MCF 10A (cell line): ENCODE data around the gene CLVS2. TPM values are rescaled to one million over a fixed set of nuclear protein-coding genes. Genes with fewer than 3 reads are reported as not detected.

Source experiments
- BruUV-seq: library from RNA; stranded (reverse); fragments of 400-500 nt; replicated peaks from 2 replicates; lab custom pipeline; 2021; lab: Mats Ljungman, UMichigan
- CTCF ChIA-PET: fragments of 300-600 bp; sonication (Branson Sonifier 250); formaldehyde crosslinking; extraction: SDS; loops from one replicate; lab custom pipeline; 2021; ENCODE audit warnings: antibody characterized with exemption, inconsistent platforms; lab: Yijun Ruan, JAX
- POLR2A ChIA-PET: fragments of 300-600, 350-650 bp; sonication (Branson Sonifier 250); formaldehyde crosslinking; extraction: SDS; loops from one replicate; lab custom pipeline; 2020; ENCODE audit warnings: antibody characterized with exemption, inconsistent platforms; lab: Yijun Ruan, JAX
- DNase-seq: peaks from one replicate; pipeline ENCODE4 v3.0.0-alpha.2; 2018; ENCODE audit not compliant: unreplicated experiment
- H3K27ac Mint-ChIP-seq: one replicate; pipeline ENCODE4 v1.8.0; 2022; ENCODE audit warnings: mild to moderate bottlenecking, low read depth, mixed read lengths; ENCODE audit not compliant: unreplicated experiment
- H3K27me3 Mint-ChIP-seq: one replicate; pipeline ENCODE4 v1.8.0; 2022; ENCODE audit warnings: mixed read lengths; ENCODE audit not compliant: insufficient read depth, unreplicated experiment
- H3K36me3 Mint-ChIP-seq: one replicate; pipeline ENCODE4 v1.8.0; 2022; ENCODE audit warnings: mild to moderate bottlenecking, moderate library complexity, mixed read lengths; ENCODE audit not compliant: insufficient read depth, unreplicated experiment
- H3K4me1 Mint-ChIP-seq: one replicate; pipeline ENCODE4 v1.8.0; 2022; ENCODE audit warnings: mixed read lengths; ENCODE audit not compliant: insufficient read depth, unreplicated experiment
- H3K4me3 Mint-ChIP-seq: one replicate; pipeline ENCODE4 v1.8.0; 2022; ENCODE audit warnings: mild to moderate bottlenecking, moderate library complexity, mixed read lengths; ENCODE audit not compliant: unreplicated experiment
- H3K9me3 Mint-ChIP-seq: one replicate; pipeline ENCODE4 v1.8.0; 2022; ENCODE audit warnings: mixed read lengths; ENCODE audit not compliant: unreplicated experiment
- intact Hi-C: fragments of 100-400 bp; cut with micrococcal nuclease; formaldehyde crosslinking; loops from 2 replicates; pipeline ENCODE4 v1.14.1; 2022
- total RNA-seq: library from RNA; stranded (reverse); gene quantifications from 2 replicates; pipeline ENCODE4 v1.2.3, GENCODE V29; 2022
- TF ChIP-seq, protein P1 (sequence below): fragments of 200-600 bp; IDR thresholded peaks from one replicate; pipeline ENCODE4 v1.8.0; 2022; ENCODE audit warnings: antibody characterized with exemption, mild to moderate bottlenecking; ENCODE audit not compliant: unreplicated experiment

Gene CLVS2
- total RNA-seq, 1 experiment from 2014 or later: not detected

DNA sequence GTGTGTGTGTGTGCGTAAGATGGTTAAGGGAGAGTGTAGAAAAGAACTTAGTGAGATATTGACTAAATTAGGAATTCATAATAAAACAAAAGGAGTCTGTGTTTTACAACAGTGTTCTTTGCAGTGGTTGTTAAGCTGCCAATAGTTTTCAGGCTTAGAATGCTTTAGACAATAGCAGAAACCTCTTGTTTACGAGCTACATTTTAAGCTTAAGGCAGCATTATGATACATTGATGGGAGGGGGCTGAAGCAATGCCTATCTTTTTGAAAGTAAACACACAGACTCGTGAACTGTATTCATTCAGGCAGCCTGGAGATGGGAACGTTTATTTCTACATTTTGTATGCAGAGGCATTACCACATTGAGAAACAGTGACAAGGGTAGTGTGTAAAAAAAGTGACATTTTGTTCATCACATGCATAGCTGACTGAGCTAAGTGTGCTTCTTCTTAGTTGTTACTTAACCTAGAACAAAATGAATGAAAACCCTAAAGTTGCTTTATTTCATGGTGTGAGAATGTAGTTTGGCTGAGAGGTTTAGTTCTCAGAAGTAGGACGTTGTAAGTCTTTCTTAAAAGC lies 21.2 kb downstream of the CLVS2 start:
- no peaks in the 10 kb centered on the region for H3K9me3 Mint-ChIP-seq
- no peak overlapping the region for H3K4me3 Mint-ChIP-seq
- intact Hi-C loops: no loop called here

DNA sequence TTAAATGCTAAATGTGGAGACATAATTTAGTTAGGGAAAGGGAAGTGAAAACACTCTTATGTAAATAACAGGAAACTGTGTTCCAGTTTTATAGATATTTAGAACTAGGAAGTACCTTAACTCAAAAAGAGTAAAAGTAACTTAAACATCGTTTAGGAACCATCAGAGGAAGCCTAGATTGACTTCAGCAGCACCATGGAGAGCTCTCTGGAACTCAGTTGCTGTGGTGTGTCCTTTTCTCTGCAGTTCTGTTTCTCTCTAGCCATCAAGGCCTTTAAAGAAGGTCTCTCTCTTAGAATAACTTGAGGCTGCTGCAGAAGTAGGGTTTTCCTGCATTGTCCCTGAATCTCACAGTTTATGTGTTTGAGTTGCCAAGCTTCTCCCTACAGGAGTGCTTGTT lies 26.9 kb downstream of the CLVS2 start:
- H3K4me3 Mint-ChIP-seq: no peak overlapping the region
- intact Hi-C loops: no loop called here
- TF ChIP-seq, protein P1, sequence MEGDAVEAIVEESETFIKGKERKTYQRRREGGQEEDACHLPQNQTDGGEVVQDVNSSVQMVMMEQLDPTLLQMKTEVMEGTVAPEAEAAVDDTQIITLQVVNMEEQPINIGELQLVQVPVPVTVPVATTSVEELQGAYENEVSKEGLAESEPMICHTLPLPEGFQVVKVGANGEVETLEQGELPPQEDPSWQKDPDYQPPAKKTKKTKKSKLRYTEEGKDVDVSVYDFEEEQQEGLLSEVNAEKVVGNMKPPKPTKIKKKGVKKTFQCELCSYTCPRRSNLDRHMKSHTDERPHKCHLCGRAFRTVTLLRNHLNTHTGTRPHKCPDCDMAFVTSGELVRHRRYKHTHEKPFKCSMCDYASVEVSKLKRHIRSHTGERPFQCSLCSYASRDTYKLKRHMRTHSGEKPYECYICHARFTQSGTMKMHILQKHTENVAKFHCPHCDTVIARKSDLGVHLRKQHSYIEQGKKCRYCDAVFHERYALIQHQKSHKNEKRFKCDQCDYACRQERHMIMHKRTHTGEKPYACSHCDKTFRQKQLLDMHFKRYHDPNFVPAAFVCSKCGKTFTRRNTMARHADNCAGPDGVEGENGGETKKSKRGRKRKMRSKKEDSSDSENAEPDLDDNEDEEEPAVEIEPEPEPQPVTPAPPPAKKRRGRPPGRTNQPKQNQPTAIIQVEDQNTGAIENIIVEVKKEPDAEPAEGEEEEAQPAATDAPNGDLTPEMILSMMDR: no peak
- no peaks in the 10 kb centered on the region for H3K4me1 Mint-ChIP-seq
- no TSS peak for BruUV-seq
- no peaks in the 10 kb centered on the region for H3K9me3 Mint-ChIP-seq
- H3K27ac Mint-ChIP-seq: no peak overlapping the region
- DNase-seq: peak; percentile 44
- ChIA-PET POLR2A (interaction anchor here (0.6 kb wide), 1 partner anchor 30 kb away, joined by 4 read pairs; no protein-coding TSS in a partner anchor), CTCF (interaction anchor here (0.6 kb wide), 1 partner anchor 1121 kb away, joined by 3 read pairs; no protein-coding TSS in a partner anchor)
- no peaks in the 10 kb centered on the region for H3K27me3 Mint-ChIP-seq
- H3K36me3 Mint-ChIP-seq: no peaks in the 10 kb centered on the region

More for the DNA sequence above, 21.2 kb downstream of the CLVS2 start:
- Mint-ChIP-seq H3K36me3 (no peaks in the 10 kb centered on the region), H3K27ac (no peak overlapping the region), H3K4me1 (no peaks in the 10 kb centered on the region), H3K27me3 (no peaks in the 10 kb centered on the region)
- CTCF ChIA-PET: interaction anchor here (0.6 to 1.2 kb wide), 4 partner anchors 31 to 302 kb away, joined by 3 read pairs; no protein-coding TSS in a partner anchor
- POLR2A ChIA-PET: interaction anchor here (0.6 kb wide), 1 partner anchor 57 kb away, joined by 3 read pairs; no protein-coding TSS in a partner anchor
- no TSS peak for BruUV-seq
- DNase-seq: no peak
- TF ChIP-seq, protein P1: no peak

DNA sequence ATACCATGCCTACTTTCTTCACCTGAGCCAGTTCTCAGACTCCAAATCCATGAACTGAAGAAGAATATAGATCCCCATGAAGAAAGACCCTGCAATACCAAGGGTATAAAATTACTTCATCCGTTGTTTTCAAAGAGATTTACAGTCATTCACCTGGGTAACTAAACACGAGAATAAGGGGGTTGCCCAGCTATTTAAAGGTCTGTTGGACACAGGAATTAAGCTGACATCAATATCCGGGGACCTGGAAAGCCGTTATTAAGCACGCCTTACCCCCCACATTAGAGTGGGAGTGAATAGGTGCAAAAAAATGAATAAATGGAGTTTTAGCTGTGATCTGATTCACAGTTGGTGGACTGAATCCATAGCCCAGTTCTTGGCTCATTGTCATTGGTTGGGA lies 28.9 kb downstream of the CLVS2 start:
- Mint-ChIP-seq H3K27ac (no peak overlapping the region), H3K27me3 (no peaks in the 10 kb centered on the region), H3K36me3 (no peaks in the 10 kb centered on the region), H3K9me3 (no peaks in the 10 kb centered on the region), H3K4me3 (no peak overlapping the region), H3K4me1 (no peaks in the 10 kb centered on the region)
- no peak for DNase-seq
- ChIA-PET CTCF (interaction anchor here (0.7 kb wide), 1 partner anchor 156 kb away, joined by 3 read pairs; no protein-coding TSS in a partner anchor), POLR2A (interaction anchor here (0.6 kb wide), 1 partner anchor 91 kb away, joined by 3 read pairs; no protein-coding TSS in a partner anchor)
- intact Hi-C loops: no loop called here
- BruUV-seq: no TSS peak
- TF ChIP-seq, protein P1: no peak

DNA sequence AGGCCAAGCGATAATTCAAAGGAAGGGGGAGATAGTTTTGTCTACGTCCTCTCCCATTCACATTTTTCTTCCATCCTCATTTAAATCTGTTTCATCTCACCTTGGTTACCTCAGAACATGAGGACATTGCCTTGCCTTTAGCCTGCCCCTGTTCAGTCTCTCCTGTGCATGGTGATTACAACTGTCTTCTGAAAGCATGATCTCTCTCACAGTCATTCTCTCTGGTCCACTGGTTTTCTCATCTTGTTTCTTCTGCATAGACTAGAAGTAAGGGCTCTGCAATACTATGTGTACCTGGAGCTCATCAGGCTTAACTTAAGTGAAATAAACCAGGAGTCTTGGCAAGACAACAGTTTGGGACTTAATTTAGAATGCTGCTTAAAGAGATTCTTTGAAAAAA lies 31.4 kb downstream of the CLVS2 start:
- no peaks in the 10 kb centered on the region for H3K27me3 Mint-ChIP-seq
- no TSS peak for BruUV-seq
- no peaks in the 10 kb centered on the region for H3K4me1 Mint-ChIP-seq
- TF ChIP-seq, protein P1: no peak
- intact Hi-C loops: no loop called here
- ChIA-PET CTCF (interaction anchor here (0.6 kb wide), 1 partner anchor 41 kb away, joined by 3 read pairs; no protein-coding TSS in a partner anchor), POLR2A (no interaction called here)
- no peak overlapping the region for H3K4me3 Mint-ChIP-seq
- H3K36me3 Mint-ChIP-seq: no peaks in the 10 kb centered on the region
- no peak overlapping the region for H3K27ac Mint-ChIP-seq
- no peak for DNase-seq
- no peaks in the 10 kb centered on the region for H3K9me3 Mint-ChIP-seq
